Fibroblast of mammary gland (primary cell): Measurements from ENCODE around the gene ETNPPL.
A peak's percentile ranks its signal among the peaks of the same experiment; 100 is the strongest.

Experiments used
- DNase-seq: peaks from one replicate; pipeline ENCODE4 v3.0.0-alpha.2; 2010; ENCODE audit warnings: low read depth
- H3K4me3 ChIP-seq: 2 replicates; pipeline ENCODE4 v1.5.1; 2011; ENCODE audit warnings: low read depth, mild to moderate bottlenecking, low read length, moderate library complexity; ENCODE audit not compliant: control insufficient read depth
- TF ChIP-seq, protein P1 (sequence below): conservative IDR thresholded peaks from 2 replicates; pipeline ENCODE4 v1.5.1; 2011; ENCODE audit warnings: low read depth, low read length, inconsistent platforms; ENCODE audit not compliant: control insufficient read depth, insufficient read depth

Gene ETNPPL

DNA sequence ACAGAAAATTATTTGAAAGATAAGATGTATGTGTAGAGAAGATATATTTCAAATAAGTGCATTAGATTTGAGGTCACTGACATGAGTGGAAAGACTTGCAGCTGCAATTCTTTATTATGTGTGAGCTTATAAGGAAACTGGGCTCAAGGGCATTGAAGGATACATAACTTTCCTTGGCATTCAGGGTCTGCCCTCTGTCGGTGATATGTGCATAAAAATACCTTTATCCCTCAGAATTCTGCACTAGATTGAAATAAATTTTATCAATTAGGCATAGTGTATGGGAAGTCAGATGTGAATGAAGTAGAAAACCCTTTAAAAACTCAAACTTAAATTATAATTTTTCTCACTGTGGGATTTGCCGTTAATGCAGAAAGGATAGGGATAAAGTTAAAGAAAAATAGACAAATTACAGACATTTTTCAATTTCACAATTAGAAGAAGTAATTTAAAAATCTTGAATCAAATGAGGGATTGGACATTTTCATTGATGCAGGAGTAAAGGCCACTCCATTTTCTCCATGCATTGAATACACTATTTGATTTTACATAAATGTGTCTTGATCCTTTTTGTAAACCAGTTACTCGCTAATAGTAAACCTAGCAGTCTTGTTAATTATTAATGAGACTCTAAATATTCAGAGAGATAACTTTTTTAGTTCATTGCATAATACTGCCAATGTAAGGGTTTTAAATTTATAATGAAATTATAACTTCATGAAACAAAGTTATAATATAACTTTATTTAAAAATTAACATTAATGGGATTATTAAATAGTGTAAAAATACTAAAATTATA, 21.0 kb upstream of the ETNPPL start:
- DNase-seq, result peak; percentile 22
- TF ChIP-seq, protein P1, sequence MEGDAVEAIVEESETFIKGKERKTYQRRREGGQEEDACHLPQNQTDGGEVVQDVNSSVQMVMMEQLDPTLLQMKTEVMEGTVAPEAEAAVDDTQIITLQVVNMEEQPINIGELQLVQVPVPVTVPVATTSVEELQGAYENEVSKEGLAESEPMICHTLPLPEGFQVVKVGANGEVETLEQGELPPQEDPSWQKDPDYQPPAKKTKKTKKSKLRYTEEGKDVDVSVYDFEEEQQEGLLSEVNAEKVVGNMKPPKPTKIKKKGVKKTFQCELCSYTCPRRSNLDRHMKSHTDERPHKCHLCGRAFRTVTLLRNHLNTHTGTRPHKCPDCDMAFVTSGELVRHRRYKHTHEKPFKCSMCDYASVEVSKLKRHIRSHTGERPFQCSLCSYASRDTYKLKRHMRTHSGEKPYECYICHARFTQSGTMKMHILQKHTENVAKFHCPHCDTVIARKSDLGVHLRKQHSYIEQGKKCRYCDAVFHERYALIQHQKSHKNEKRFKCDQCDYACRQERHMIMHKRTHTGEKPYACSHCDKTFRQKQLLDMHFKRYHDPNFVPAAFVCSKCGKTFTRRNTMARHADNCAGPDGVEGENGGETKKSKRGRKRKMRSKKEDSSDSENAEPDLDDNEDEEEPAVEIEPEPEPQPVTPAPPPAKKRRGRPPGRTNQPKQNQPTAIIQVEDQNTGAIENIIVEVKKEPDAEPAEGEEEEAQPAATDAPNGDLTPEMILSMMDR, result peak; percentile 25
- H3K4me3 ChIP-seq, result no peak overlapping the region

DNA sequence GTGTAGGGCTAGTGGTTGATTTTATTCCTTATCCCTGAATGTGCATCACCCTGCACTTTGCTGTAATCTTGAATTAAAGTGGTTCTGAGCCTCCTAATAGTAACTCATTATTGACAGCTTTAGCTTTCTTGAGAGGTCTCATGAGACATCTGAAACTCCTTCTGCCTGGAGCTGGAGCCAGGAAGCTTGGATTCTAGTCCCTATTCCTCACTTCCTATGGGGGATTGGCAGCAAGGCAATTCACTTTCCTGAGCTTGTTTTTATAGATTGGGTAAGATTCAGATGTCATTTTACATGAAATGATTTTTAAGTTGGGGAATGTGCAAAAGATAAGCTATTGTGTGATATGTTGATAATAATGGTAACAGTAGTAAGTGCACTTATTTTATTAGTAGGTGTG, 17.1 kb upstream of the ETNPPL start:
- TF ChIP-seq, protein P1, result no peak
- no peak overlapping the region for H3K4me3 ChIP-seq
- no peak for DNase-seq

DNA sequence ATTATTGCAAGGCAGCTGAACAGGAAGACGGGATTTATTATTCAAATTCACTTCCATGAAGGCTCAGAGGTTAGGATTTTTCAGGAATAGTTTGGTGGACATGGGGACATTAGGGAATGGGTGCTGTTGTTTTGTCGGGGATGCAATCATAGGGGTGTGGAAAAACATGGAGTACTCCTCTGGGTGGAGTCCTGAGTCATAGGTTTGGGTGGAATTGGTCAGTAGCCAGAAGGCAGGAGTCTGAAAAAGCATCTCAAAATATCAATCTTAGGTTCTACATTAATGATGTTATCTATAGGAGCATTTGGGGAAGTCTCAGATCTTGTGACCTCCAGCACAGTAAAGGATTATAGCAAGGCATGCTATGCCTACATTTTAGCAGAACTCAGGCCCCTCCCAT, 14.5 kb upstream of the ETNPPL start:
- no peak overlapping the region for H3K4me3 ChIP-seq
- TF ChIP-seq, protein P1, result no peak
- peak; percentile 13 for DNase-seq

DNA sequence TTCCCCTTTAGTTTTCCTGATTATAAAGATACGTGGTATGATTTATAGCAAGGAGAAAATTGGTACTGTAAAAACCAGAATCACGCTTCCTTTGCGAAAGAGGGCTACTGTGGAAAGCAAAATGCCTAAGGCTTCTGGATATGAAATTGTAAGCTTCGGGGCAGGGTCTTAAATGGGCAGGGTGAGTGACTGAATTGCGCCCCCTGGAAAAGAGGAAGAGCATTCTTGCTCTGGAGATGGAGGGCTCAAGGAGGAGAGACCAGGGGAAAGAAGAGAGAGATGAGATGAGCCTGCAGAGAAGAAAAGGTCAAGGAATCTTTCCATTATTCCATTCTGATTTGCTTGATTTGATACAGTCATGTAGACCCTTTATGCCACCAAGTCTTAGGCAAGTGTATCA, 13.1 kb upstream of the ETNPPL start:
- TF ChIP-seq, protein P1, result no peak
- DNase-seq, result no peak
- no peak overlapping the region for H3K4me3 ChIP-seq

DNA sequence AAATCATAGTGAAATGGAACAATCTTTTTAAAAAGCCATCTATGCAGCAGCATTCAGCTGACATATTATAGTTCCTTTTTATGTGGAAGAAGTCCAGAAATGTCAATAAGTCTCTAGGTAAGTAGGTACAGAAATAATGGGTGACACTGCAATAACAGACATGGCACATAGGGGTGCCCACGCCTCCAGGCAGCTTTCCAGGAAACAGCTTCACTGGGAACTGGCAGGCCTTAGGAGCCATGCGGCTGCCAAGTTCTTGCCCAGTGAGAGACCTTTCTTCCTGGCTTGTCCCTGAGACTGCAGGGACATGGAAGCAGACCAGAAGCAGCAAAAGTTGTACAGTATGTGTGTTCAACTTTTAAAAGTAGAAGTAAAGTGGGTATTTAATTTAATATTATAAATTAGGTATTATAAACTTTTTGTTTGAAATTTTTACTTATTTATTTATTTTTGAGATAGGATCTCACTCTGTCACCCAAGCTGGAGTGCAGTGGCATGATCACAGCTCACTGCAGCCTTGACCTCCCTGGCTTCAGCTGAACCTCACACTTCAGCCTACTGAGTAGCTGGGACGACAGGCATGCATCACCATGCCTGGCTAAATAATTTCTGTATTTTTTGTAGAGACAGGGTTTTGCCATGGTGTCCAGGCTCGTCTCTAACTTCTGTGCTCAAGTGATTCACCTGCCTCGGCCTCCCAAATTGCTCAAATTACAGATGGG, 12.1 kb upstream of the ETNPPL start:
- DNase-seq, result no peak
- TF ChIP-seq, protein P1, result no peak

DNA sequence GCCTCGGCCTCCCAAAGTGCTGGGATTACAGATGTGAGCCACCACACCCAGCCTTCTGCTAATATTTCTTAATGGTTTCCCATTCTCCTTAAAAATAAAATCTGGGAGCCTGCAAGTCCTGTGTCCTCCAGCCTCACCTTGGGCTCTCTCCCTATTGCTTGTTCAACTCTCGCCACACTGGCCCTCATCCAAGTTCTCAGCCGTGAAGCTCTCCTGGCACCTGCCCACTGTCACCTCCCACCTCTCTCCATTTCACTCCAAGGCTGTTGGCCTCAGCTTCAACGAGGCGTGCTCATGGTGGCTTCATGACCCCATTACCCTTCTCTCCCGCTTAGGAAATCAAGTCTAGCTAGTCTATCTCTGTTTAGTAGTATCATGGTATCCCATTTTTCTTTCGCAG, 9.5 kb upstream of the ETNPPL start:
- H3K4me3 ChIP-seq, result no peak overlapping the region
- TF ChIP-seq, protein P1, result no peak
- no peak for DNase-seq

More for the DNA sequence above, 12.1 kb upstream of the ETNPPL start:
- no peak overlapping the region for H3K4me3 ChIP-seq

DNA sequence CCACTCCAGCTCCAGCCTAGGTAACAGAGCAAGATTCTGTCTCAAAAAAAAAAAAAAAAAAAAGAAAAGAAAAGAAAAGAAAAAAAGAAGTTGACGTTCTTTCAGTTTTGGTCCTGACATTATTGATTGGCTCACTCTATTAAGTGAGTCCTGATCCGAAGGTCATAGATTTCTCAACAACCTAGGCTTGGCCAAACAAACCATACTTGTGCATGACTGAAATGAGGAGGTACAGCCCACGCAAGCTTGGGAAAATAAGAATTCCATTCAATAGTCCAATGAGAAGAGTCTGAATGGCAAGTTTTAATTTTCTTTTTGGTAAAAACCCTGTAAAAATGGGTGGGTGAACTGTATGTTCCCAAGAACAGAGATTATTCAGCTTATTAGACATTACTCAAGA, 3.2 kb upstream of the ETNPPL start:
- DNase-seq, result no peak
- TF ChIP-seq, protein P1, result no peak
- no peak overlapping the region for H3K4me3 ChIP-seq
